ENCODE results near the gene CFAP141. TPM values are rescaled to one million over a fixed set of nuclear protein-coding genes. Genes with fewer than 3 reads are reported as not detected.
A peak's percentile ranks its signal among the peaks of the same experiment; 100 is the strongest.

Gene CFAP141
- total RNA-seq, 1 donor from 2014 or later, result not detected

GRCh38 chr1:154222918-154223317 lies 16.8 kb upstream of the CFAP141 start:
- H3K36me3 Mint-ChIP-seq, result peaks cover 41% of the 10 kb centered on the region
- H3K4me3 Mint-ChIP-seq, result peak overlapping the region; percentile 98
- H3K9me3 Mint-ChIP-seq, result no peaks in the 10 kb centered on the region
- peak overlapping the region; percentile 98 for H3K27ac Mint-ChIP-seq
- no peak for DNase-seq (ENCODE audit: extremely low spot score, unreplicated experiment)
- H3K4me1 Mint-ChIP-seq (ENCODE audit: unreplicated experiment), result peaks cover 32% of the 10 kb centered on the region
- no peak for TF ChIP-seq CTCF (conservative IDR thresholded peaks at IDR 0.05)
- peaks cover 4% of the 10 kb centered on the region for H3K27me3 Mint-ChIP-seq

GRCh38 chr1:154222518-154222917 lies 16.4 kb upstream of the CFAP141 start:
- H3K27me3 Mint-ChIP-seq, result peaks cover 4% of the 10 kb centered on the region
- peaks cover 35% of the 10 kb centered on the region for H3K4me1 Mint-ChIP-seq (ENCODE audit: unreplicated experiment)
- H3K36me3 Mint-ChIP-seq, result peaks cover 45% of the 10 kb centered on the region
- H3K9me3 Mint-ChIP-seq, result no peaks in the 10 kb centered on the region
- DNase-seq (ENCODE audit: extremely low spot score, unreplicated experiment), result no peak
- H3K27ac Mint-ChIP-seq, result peak overlapping the region; percentile 98
- H3K4me3 Mint-ChIP-seq, result peak overlapping the region; percentile 98
- no peak for TF ChIP-seq CTCF (conservative IDR thresholded peaks at IDR 0.05)

- H3K4me1 Mint-ChIP-seq (ENCODE audit: unreplicated experiment), result peaks cover 35% of the 10 kb centered on the region
- peaks cover 43% of the 10 kb centered on the region for H3K36me3 Mint-ChIP-seq
- H3K4me3 Mint-ChIP-seq, result peak overlapping the region; percentile 98
- no peak for TF ChIP-seq CTCF (conservative IDR thresholded peaks at IDR 0.05)
- peak; percentile 74 for DNase-seq (ENCODE audit: extremely low spot score, unreplicated experiment)
- peaks cover 4% of the 10 kb centered on the region for H3K27me3 Mint-ChIP-seq
- peak overlapping the region; percentile 98 for H3K27ac Mint-ChIP-seq
- no peaks in the 10 kb centered on the region for H3K9me3 Mint-ChIP-seq
Observed at GRCh38 chr1:154221278-154222001, 15.3 kb upstream of the CFAP141 start.

GRCh38 chr1:154220970-154221277 lies 14.8 kb upstream of the CFAP141 start:
- Mint-ChIP-seq H3K4me3 (peak overlapping the region; percentile 98), H3K27me3 (peaks cover 4% of the 10 kb centered on the region), H3K9me3 (no peaks in the 10 kb centered on the region), H3K27ac (peak overlapping the region; percentile 98), H3K4me1 (ENCODE audit: unreplicated experiment) (peaks cover 35% of the 10 kb centered on the region), H3K36me3 (peaks cover 38% of the 10 kb centered on the region)
- TF ChIP-seq CTCF (conservative IDR thresholded peaks at IDR 0.05), result no peak
- no peak for DNase-seq (ENCODE audit: extremely low spot score, unreplicated experiment)

- DNase-seq (ENCODE audit: extremely low spot score, unreplicated experiment), result peak; percentile 99
- H3K27ac Mint-ChIP-seq, result peak within 1 kb of the TSS; percentile 98
Observed at GRCh38 chr1:154220071-154220969, 14.2 kb upstream of the CFAP141 start, which contains the start of gene UBAP2L. UBAP2L (plus strand) TSS chr1:154220955; CDS start chr1:154225124, 4,169 bp downstream.

More at GRCh38 chr1:154220071-154220969, 14.2 kb upstream of the CFAP141 start, which contains the start of gene UBAP2L:
- H3K27me3 Mint-ChIP-seq, result peaks cover 4% of the 10 kb centered on the region
- peaks cover 32% of the 10 kb centered on the region for H3K36me3 Mint-ChIP-seq
- peaks cover 35% of the 10 kb centered on the region for H3K4me1 Mint-ChIP-seq (ENCODE audit: unreplicated experiment)
- H3K4me3 Mint-ChIP-seq, result peak within 1 kb of the TSS; percentile 98
- TF ChIP-seq CTCF (conservative IDR thresholded peaks at IDR 0.05), result no peak
- no peaks in the 10 kb centered on the region for H3K9me3 Mint-ChIP-seq

Measured in type B pancreatic cell (in vitro differentiated cells).